Hepatocyte (in vitro differentiated cells): ENCODE results near the gene CHN2. TPM values are rescaled to one million over a fixed set of nuclear protein-coding genes. Genes with fewer than 3 reads are reported as not detected.
A peak's percentile ranks its signal among the peaks of the same experiment; 100 is the strongest.

Source experiments
- DNase-seq: peaks from one replicate; pipeline ENCODE4 v3.0.0-alpha.2; 2016; ENCODE audit warnings: low spot score
- H2AFZ ChIP-seq: fragments of 200-600 bp; sonication (generic); 2 replicates; pipeline ENCODE4 v1.6.0; 2016; ENCODE audit warnings: antibody characterized with exemption, mild to moderate bottlenecking
- H3K27ac ChIP-seq: fragments of 200-600 bp; sonication (generic); 2 replicates; pipeline ENCODE4 v1.5.1; 2016; ENCODE audit warnings: mild to moderate bottlenecking
- H3K27me3 ChIP-seq: fragments of 200-600 bp; sonication (generic); 2 replicates; pipeline ENCODE4 v1.6.1; 2016
- H3K36me3 ChIP-seq: fragments of 200-600 bp; sonication (generic); replicated peaks from 2 replicates; pipeline ENCODE4 v1.5.1; 2016; ENCODE audit warnings: low read depth; ENCODE audit not compliant: insufficient read depth
- H3K4me1 ChIP-seq: fragments of 200-600 bp; sonication (generic); 2 replicates; pipeline ENCODE4 v1.5.1; 2016; ENCODE audit warnings: mild to moderate bottlenecking, moderate library complexity; ENCODE audit not compliant: insufficient read depth
- H3K4me2 ChIP-seq: fragments of 200-600 bp; sonication (generic); 2 replicates; pipeline ENCODE4 v1.6.0; 2016
- H3K4me3 ChIP-seq: fragments of 200-600 bp; sonication (generic); 2 replicates; pipeline ENCODE4 v1.5.1; 2016; ENCODE audit warnings: mild to moderate bottlenecking
- H3K79me2 ChIP-seq: fragments of 200-600 bp; sonication (generic); 2 replicates; pipeline ENCODE4 v1.6.0; 2017; ENCODE audit warnings: mild to moderate bottlenecking
- H3K9me2 ChIP-seq: fragments of 200-600 bp; sonication (generic); replicated peaks from 2 replicates; pipeline ENCODE4 v1.6.0; 2017; ENCODE audit warnings: mild to moderate bottlenecking; ENCODE audit not compliant: insufficient read depth
- H3K9me3 ChIP-seq: fragments of 200-600 bp; sonication (generic); 2 replicates; pipeline ENCODE4 v1.5.1; 2016; ENCODE audit warnings: low read depth, mild to moderate bottlenecking
- H4K20me1 ChIP-seq: fragments of 200-600 bp; sonication (generic); 2 replicates; pipeline ENCODE4 v1.6.0; 2016; ENCODE audit warnings: mild to moderate bottlenecking; ENCODE audit not compliant: insufficient read depth, poor library complexity, severe bottlenecking
- EZH2 ChIP-seq: fragments of 200-600 bp; sonication (generic); IDR thresholded peaks from 2 replicates; pipeline ENCODE4 v1.6.1; 2016; ENCODE audit warnings: antibody characterized with exemption, mild to moderate bottlenecking, borderline replicate concordance
- EZH2phosphoT487 ChIP-seq: fragments of 200-600 bp; sonication (generic); IDR thresholded peaks from one replicate; pipeline ENCODE4 v1.6.1; 2018; ENCODE audit warnings: antibody characterized with exemption, mild to moderate bottlenecking, low read depth, moderate library complexity; ENCODE audit not compliant: unreplicated experiment, severe bottlenecking
- WGBS: methylation state at CpG from one replicate; pipeline ENCODE4 v1.1.6; 2016; ENCODE audit warnings: low lambda C conversion rate; ENCODE audit errors: missing lambda C conversion rate; 5-methylcytosine and 5-hydroxymethylcytosine counted together
- polyA plus RNA-seq: library from polyadenylated mRNA; unstranded; fragments of >200 nt; fragmentation: Nextera tagmentation; extraction: Ambion mirVana; gene quantifications from 2 replicates; pipeline ENCODE4 v1.2.1, GENCODE V29; 2016
- total RNA-seq: library from RNA; depleted of rRNA; stranded (reverse); fragments of >200 nt; gene quantifications from 2 replicates; pipeline ENCODE4 v1.2.3, GENCODE V29; 2014
- TF ChIP-seq, protein P1 (sequence below): fragments of 200-600 bp; sonication (generic); IDR thresholded peaks from 2 replicates; pipeline ENCODE4 v1.5.1; 2016; ENCODE audit warnings: antibody characterized with exemption, mild to moderate bottlenecking; ENCODE audit not compliant: poor library complexity

CHN2 gene
- total and polyA plus RNA-seq, 2 experiments from 2014 or later = 8.7 to 12.3 TPM

DNA sequence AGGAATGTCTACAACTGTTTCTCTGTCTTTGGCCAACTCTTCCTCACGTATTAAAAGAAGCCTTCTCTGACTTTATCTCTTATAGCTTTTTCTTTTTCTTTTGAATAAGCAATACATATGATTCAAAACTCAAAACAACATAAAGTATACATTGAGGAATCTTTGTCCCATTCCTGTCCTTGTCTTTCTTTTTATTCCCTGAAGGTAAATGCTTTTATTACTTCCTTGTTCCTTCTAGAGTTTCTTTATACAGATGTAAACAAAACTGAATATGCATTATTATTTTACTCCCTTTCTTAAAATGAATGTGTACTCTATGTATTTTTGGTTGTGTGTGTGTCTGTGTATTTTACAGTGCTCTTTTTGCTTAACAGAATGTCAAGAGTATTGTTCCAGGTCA, 170.1 kb downstream of the CHN2 start:
- TF ChIP-seq EZH2 (no peak), EZH2phosphoT487 (no peak)
- TF ChIP-seq, protein P1, sequence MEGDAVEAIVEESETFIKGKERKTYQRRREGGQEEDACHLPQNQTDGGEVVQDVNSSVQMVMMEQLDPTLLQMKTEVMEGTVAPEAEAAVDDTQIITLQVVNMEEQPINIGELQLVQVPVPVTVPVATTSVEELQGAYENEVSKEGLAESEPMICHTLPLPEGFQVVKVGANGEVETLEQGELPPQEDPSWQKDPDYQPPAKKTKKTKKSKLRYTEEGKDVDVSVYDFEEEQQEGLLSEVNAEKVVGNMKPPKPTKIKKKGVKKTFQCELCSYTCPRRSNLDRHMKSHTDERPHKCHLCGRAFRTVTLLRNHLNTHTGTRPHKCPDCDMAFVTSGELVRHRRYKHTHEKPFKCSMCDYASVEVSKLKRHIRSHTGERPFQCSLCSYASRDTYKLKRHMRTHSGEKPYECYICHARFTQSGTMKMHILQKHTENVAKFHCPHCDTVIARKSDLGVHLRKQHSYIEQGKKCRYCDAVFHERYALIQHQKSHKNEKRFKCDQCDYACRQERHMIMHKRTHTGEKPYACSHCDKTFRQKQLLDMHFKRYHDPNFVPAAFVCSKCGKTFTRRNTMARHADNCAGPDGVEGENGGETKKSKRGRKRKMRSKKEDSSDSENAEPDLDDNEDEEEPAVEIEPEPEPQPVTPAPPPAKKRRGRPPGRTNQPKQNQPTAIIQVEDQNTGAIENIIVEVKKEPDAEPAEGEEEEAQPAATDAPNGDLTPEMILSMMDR = no peak
- no peaks in the 10 kb centered on the region for H3K36me3 ChIP-seq
- no peak overlapping the region for H2AFZ ChIP-seq
- peaks cover 4% of the 10 kb centered on the region for H3K4me1 ChIP-seq
- H3K79me2 ChIP-seq = no peaks in the 10 kb centered on the region
- no peak overlapping the region for H3K4me2 ChIP-seq
- H3K4me3 ChIP-seq = no peak overlapping the region
- no peaks in the 10 kb centered on the region for H3K9me2 ChIP-seq
- no peak overlapping the region for H3K27ac ChIP-seq
- H3K27me3 ChIP-seq = no peaks in the 10 kb centered on the region
- H3K9me3 ChIP-seq = no peaks in the 10 kb centered on the region
- 89% methylated on average over 1 of the region's 1 CpG for WGBS
- DNase-seq = no peak
- no peaks in the 10 kb centered on the region for H4K20me1 ChIP-seq

DNA sequence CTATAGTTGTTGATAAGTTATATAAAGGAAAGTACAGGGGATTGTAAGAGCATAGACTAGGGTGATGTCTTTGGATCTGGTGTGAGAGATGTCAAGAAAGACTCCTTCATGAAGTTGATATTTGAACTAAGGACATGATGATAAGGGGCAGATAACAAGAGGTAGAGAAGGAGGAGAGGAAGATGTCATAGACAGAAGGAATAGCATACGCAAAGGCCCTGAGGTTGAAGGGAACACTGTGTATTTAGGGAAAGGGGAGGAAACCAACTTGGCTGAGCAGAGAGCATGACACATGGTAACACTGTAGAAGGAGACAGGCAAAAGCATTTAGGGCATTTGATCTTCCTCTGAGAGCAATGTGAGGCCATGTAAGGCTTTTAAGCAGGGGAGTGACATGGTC, 170.8 kb downstream of the CHN2 start:
- TF ChIP-seq EZH2 = no peak
- no peak for TF ChIP-seq EZH2phosphoT487
- TF ChIP-seq, protein P1 = no peak
- no peaks in the 10 kb centered on the region for H3K9me2 ChIP-seq
- no peaks in the 10 kb centered on the region for H3K9me3 ChIP-seq
- no peak overlapping the region for H3K27ac ChIP-seq
- no peaks in the 10 kb centered on the region for H3K79me2 ChIP-seq
- H3K4me1 ChIP-seq = peaks cover 3% of the 10 kb centered on the region
- no peak overlapping the region for H2AFZ ChIP-seq
- 100% methylated on average over 1 of the region's 1 CpG for WGBS
- H3K27me3 ChIP-seq = no peaks in the 10 kb centered on the region
- H3K4me2 ChIP-seq = no peak overlapping the region
- H3K36me3 ChIP-seq = no peaks in the 10 kb centered on the region
- no peaks in the 10 kb centered on the region for H4K20me1 ChIP-seq
- no peak for DNase-seq
- no peak overlapping the region for H3K4me3 ChIP-seq

DNA sequence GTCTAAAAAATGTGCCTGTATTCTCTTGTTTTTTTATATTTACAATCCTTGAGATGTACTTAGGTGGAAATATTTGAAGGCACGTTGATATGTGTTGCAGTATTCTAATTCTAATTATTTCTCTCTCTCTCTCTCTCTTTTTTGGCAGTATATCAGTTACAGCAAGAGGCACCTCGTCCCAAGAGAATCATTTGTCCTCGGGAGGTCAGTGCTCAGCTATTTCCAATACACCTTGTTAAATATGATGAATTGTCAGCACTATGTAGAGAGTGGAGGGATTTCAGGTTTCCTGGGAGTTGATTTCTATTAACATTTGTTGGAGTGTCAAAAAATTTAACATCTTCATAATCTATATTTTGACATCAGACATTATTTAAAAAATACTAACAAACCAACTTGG, 173.2 kb downstream of the CHN2 start:
- no peak overlapping the region for H2AFZ ChIP-seq
- no peak for DNase-seq
- no peaks in the 10 kb centered on the region for H3K9me2 ChIP-seq
- H3K36me3 ChIP-seq = no peaks in the 10 kb centered on the region
- no peaks in the 10 kb centered on the region for H4K20me1 ChIP-seq
- no peak overlapping the region for H3K4me2 ChIP-seq
- no peaks in the 10 kb centered on the region for H3K27me3 ChIP-seq
- H3K4me3 ChIP-seq = no peak overlapping the region
- peaks cover 7% of the 10 kb centered on the region for H3K4me1 ChIP-seq
- WGBS = 85% methylated on average over 3 of the region's 3 CpGs
- no peaks in the 10 kb centered on the region for H3K79me2 ChIP-seq
- H3K27ac ChIP-seq = no peak overlapping the region
- TF ChIP-seq EZH2phosphoT487 (no peak), EZH2 (no peak)
- TF ChIP-seq, protein P1 = no peak
- no peaks in the 10 kb centered on the region for H3K9me3 ChIP-seq

DNA sequence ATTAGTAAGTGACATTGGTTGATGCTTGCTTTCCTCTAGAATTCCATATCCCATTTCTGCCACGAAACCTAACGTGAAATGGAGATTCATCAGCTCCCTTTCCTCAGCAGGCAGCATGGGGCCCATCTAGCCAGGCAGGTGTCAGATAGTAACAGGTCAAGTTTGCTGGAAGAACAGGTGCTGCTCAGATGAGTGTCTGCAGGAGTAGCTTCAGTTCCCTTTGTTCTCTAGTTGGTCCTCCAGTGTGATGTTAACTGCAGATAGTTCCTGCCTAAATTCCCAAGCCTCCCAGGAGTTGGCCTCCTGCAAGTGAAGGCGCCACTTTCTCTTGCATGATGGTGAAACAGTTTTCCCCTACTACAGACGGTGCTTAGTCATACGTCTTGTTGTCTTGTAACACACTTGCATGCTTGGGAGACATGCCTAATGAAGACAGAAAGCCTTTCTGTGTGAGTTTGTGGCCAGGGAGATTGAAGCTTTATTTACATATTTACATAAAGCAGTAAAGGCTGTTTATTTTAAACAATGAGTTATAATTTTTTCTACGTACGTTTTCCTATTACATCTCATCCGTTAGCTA, 175.4 kb downstream of the CHN2 start:
- TF ChIP-seq EZH2phosphoT487 = no peak
- TF ChIP-seq, protein P1 = no peak
- TF ChIP-seq EZH2 = no peak

More for the DNA sequence above, 175.4 kb downstream of the CHN2 start:
- WGBS = 84% methylated on average over 8 of the region's 8 CpGs
- peak overlapping the region; percentile 56 for H3K27ac ChIP-seq
- no peak overlapping the region for H2AFZ ChIP-seq
- no peaks in the 10 kb centered on the region for H4K20me1 ChIP-seq
- H3K4me3 ChIP-seq = no peak overlapping the region
- peaks cover 7% of the 10 kb centered on the region for H3K4me1 ChIP-seq
- no peaks in the 10 kb centered on the region for H3K9me2 ChIP-seq
- H3K36me3 ChIP-seq = no peaks in the 10 kb centered on the region
- H3K4me2 ChIP-seq = no peak overlapping the region
- no peaks in the 10 kb centered on the region for H3K79me2 ChIP-seq
- no peaks in the 10 kb centered on the region for H3K27me3 ChIP-seq
- no peaks in the 10 kb centered on the region for H3K9me3 ChIP-seq
- DNase-seq = peak; percentile 19
